T-cell (primary cell): ENCODE data around the gene SHISA6. TPM values are rescaled to one million over a fixed set of nuclear protein-coding genes. Genes with fewer than 3 reads are reported as not detected.

ENCODE experiments used
- ATAC-seq, 4 experiments: fragments of 200-7000 bp in 3 of 4; fragments of 150-1000 bp in 1 of 4; cut with Tn5 transposase; replicated peaks in 1 of 4; 1 replicate in 3 of 4; 2 replicates in 1 of 4; pipeline ENCODE4 v1.10.0; 2021; ENCODE audit warnings: moderate library complexity in 3 of 4, mild to moderate bottlenecking in 2 of 4, moderate number of reproducible peaks in 1 of 4
- CTCF ChIA-PET, 2 donors: fragments of 300-600 bp; sonication (Branson Sonifier 250); formaldehyde crosslinking; loops; one replicate each; lab custom pipeline; 2022; ENCODE audit warnings: antibody characterized with exemption in 2 of 2; lab: Charles Lee
- POLR2A ChIA-PET, 2 donors: fragments of 300-600 bp; sonication (Branson Sonifier 250); formaldehyde crosslinking; loops; one replicate each; lab custom pipeline; 2022; ENCODE audit warnings: antibody characterized with exemption in 2 of 2; lab: Charles Lee
- DNase-seq, 35 experiments: peaks; one replicate each; pipeline versions ENCODE4 v3.0.0 to v3.0.0-alpha.2; 2013 to 2023
- H3K27ac ChIP-seq: one replicate; pipeline ENCODE4 v1.5.1; 2013; ENCODE audit warnings: low read length
- H3K27me3 ChIP-seq, 2 experiments: replicated peaks in 1 of 2; 1 replicate in 1 of 2; 2 replicates in 1 of 2; pipeline versions ENCODE4 v1.6.1 to v1.7.0; 2013; ENCODE audit warnings: low read length in 1 of 2, mixed read lengths in 1 of 2; ENCODE audit not compliant: control insufficient read depth in 2 of 2, insufficient read depth in 2 of 2; ENCODE audit errors: extremely low read depth in 1 of 2
- H3K36me3 ChIP-seq, 2 donors: 1 replicate in 1 of 2; 2 replicates in 1 of 2; pipeline versions ENCODE4 v1.6.1 to v1.7.0; 2013; ENCODE audit warnings: low read length in 1 of 2; ENCODE audit not compliant: control insufficient read depth in 2 of 2, insufficient read depth in 1 of 2; ENCODE audit errors: extremely low read depth in 1 of 2
- H3K4me1 ChIP-seq, 2 experiments: 1 replicate in 1 of 2; 2 replicates in 1 of 2; pipeline versions ENCODE4 v1.6.1 to v1.7.0; 2013; ENCODE audit warnings: low read length in 2 of 2, mixed read lengths in 1 of 2; ENCODE audit not compliant: insufficient read depth in 2 of 2, control insufficient read depth in 1 of 2; ENCODE audit errors: extremely low read depth in 1 of 2
- H3K4me3 ChIP-seq, 2 donors: 1 replicate in 1 of 2; 2 replicates in 1 of 2; pipeline versions ENCODE4 v1.5.1 to v1.7.0; 2013; ENCODE audit warnings: mild to moderate bottlenecking in 2 of 2, low read length in 1 of 2, moderate library complexity in 1 of 2; ENCODE audit not compliant: control insufficient read depth in 1 of 2; ENCODE audit errors: extremely low read depth in 1 of 2
- H3K9me3 ChIP-seq: 2 replicates; pipeline ENCODE4 v1.7.0; 2013
- H3K27ac Mint-ChIP-seq, 2 donors: one replicate each; pipeline ENCODE4 v1.8.0; 2020 to 2021; ENCODE audit warnings: mild to moderate bottlenecking in 2 of 2, mixed read lengths in 2 of 2
- H3K27me3 Mint-ChIP-seq, 2 donors: one replicate each; pipeline ENCODE4 v1.8.0; 2021 to 2022; ENCODE audit warnings: mixed read lengths in 2 of 2
- H3K36me3 Mint-ChIP-seq: one replicate; pipeline ENCODE4 v1.8.0; 2021; ENCODE audit warnings: mixed read lengths
- H3K4me1 Mint-ChIP-seq, 3 donors: one replicate each; pipeline ENCODE4 v1.8.0; 2020 to 2022; ENCODE audit warnings: mixed read lengths in 3 of 3, mild to moderate bottlenecking in 1 of 3
- H3K4me3 Mint-ChIP-seq, 3 donors: one replicate each; pipeline ENCODE4 v1.8.0; 2020 to 2022; ENCODE audit warnings: mild to moderate bottlenecking in 3 of 3, mixed read lengths in 3 of 3, moderate library complexity in 3 of 3
- H3K9me3 Mint-ChIP-seq, 3 donors: one replicate each; pipeline ENCODE4 v1.8.0; 2020 to 2022; ENCODE audit warnings: mixed read lengths in 3 of 3
- WGBS: methylation state at CpG from one replicate; pipeline ENCODE4 v1.1.5; 2013; ENCODE audit warnings: missing lambda C conversion rate; ENCODE audit not compliant: insufficient coverage; 5-methylcytosine and 5-hydroxymethylcytosine counted together
- total RNA-seq, 35 experiments: library from RNA in 6 of 35; stranded (reverse) in 6 of 35; fragments of 120-200 nt in 1 of 35; gene quantifications; one replicate each; pipeline versions ENCODE4 v1.2.1 to v1.2.4 and lab custom pipeline; 2013 to 2026

SHISA6 gene
- total RNA-seq, 5 donors from 2014 or later (not counting 1 experiment from before 2014, with no cell fraction given): not detected

GRCh38 chr17:11601661-11602060 is 360.6 kb downstream of the SHISA6 start:
- peaks cover 6 to 16% of the 10 kb centered on the region in 2 experiments for H3K27me3 ChIP-seq
- H3K9me3 ChIP-seq: no peaks in the 10 kb centered on the region
- Mint-ChIP-seq H3K4me3 (no peak overlapping the region), H3K27me3 (peaks cover 24 to 25% of the 10 kb centered on the region in 2 donors), H3K36me3 (no peaks in the 10 kb centered on the region), H3K4me1 (no peaks in the 10 kb centered on the region), H3K27ac (no peak overlapping the region), H3K9me3 (peaks cover 0 to 4% (median 0%) of the 10 kb centered on the region in 3 donors)
- DNase-seq: no peak
- ATAC-seq: no peak
- no peaks in the 10 kb centered on the region for H3K36me3 ChIP-seq
- ChIA-PET POLR2A (no interaction called here), CTCF (no interaction called here)
- no peak overlapping the region for H3K4me3 ChIP-seq
- H3K4me1 ChIP-seq: no peaks in the 10 kb centered on the region
- WGBS: no CpG with 5 or more reads among the region's 5 CpGs
- H3K27ac ChIP-seq: no peak overlapping the region

- Mint-ChIP-seq H3K4me3 (no peak overlapping the region), H3K9me3 (peaks cover 0 to 4% (median 4%) of the 10 kb centered on the region in 3 donors), H3K36me3 (no peaks in the 10 kb centered on the region), H3K4me1 (no peaks in the 10 kb centered on the region), H3K27ac (no peak overlapping the region), H3K27me3 (no peaks in the 10 kb centered on the region)
- Histone ChIP-seq H3K27ac (no peak overlapping the region), H3K27me3 (peaks cover 0 to 4% of the 10 kb centered on the region in 2 experiments), H3K4me1 (no peaks in the 10 kb centered on the region), H3K9me3 (no peaks in the 10 kb centered on the region), H3K36me3 (no peaks in the 10 kb centered on the region), H3K4me3 (no peak overlapping the region)
- 77% methylated on average over 6 of the region's 6 CpGs for WGBS
- CTCF ChIA-PET: no interaction called here
- DNase-seq (no peak), ATAC-seq (no peak)
- POLR2A ChIA-PET: no interaction called here
These were observed 367.4 kb downstream of the SHISA6 start for GRCh38 chr17:11608396-11608795.

GRCh38 chr17:11610999-11611566 is 370.1 kb downstream of the SHISA6 start:
- Histone ChIP-seq H3K27me3 (peaks cover 0 to 4% of the 10 kb centered on the region in 2 experiments), H3K4me3 (no peak overlapping the region), H3K36me3 (no peaks in the 10 kb centered on the region), H3K27ac (no peak overlapping the region), H3K9me3 (no peaks in the 10 kb centered on the region), H3K4me1 (no peaks in the 10 kb centered on the region)
- ChIA-PET CTCF (no interaction called here), POLR2A (no interaction called here)
- no peaks in the 10 kb centered on the region for H3K27me3 Mint-ChIP-seq
- ATAC-seq (no peak), DNase-seq (no peak)
- H3K36me3 Mint-ChIP-seq: no peaks in the 10 kb centered on the region
- H3K4me3 Mint-ChIP-seq: no peak overlapping the region
- H3K9me3 Mint-ChIP-seq: peaks cover 0 to 4% (median 1%) of the 10 kb centered on the region in 3 donors
- WGBS: 27% methylated on average over 6 of the region's 6 CpGs
- H3K4me1 Mint-ChIP-seq: no peaks in the 10 kb centered on the region
- H3K27ac Mint-ChIP-seq: no peak overlapping the region

- no peaks in the 10 kb centered on the region for H3K9me3 ChIP-seq
- no peak overlapping the region for H3K4me3 Mint-ChIP-seq
- ChIA-PET POLR2A (no interaction called here), CTCF (no interaction called here)
- no peak for DNase-seq
- no peaks in the 10 kb centered on the region for H3K4me1 ChIP-seq
- H3K27me3 Mint-ChIP-seq: no peaks in the 10 kb centered on the region
- H3K36me3 ChIP-seq: no peaks in the 10 kb centered on the region
- H3K4me3 ChIP-seq: no peak overlapping the region
- no peaks in the 10 kb centered on the region for H3K36me3 Mint-ChIP-seq
- WGBS: 40% methylated on average over 2 of the region's 2 CpGs
- no peaks in the 10 kb centered on the region for H3K4me1 Mint-ChIP-seq
- peaks cover 0 to 4% of the 10 kb centered on the region in 2 experiments for H3K27me3 ChIP-seq
- H3K27ac ChIP-seq: no peak overlapping the region
- no peak for ATAC-seq
- peaks cover 0 to 4% (median 0%) of the 10 kb centered on the region in 3 donors for H3K9me3 Mint-ChIP-seq
- H3K27ac Mint-ChIP-seq: no peak overlapping the region
These were observed 371.9 kb downstream of the SHISA6 start for GRCh38 chr17:11612956-11613355.
